HG03442 (cell line): ENCODE data around the gene E2F6.

Source experiments
- ATAC-seq: cut with Tn5 transposase; IDR thresholded peaks from one replicate; pipeline ENCODE4 v1.9.1; 2021; ENCODE audit warnings: mild to moderate bottlenecking, moderate library complexity; ENCODE audit not compliant: unreplicated experiment

Gene E2F6

DNA sequence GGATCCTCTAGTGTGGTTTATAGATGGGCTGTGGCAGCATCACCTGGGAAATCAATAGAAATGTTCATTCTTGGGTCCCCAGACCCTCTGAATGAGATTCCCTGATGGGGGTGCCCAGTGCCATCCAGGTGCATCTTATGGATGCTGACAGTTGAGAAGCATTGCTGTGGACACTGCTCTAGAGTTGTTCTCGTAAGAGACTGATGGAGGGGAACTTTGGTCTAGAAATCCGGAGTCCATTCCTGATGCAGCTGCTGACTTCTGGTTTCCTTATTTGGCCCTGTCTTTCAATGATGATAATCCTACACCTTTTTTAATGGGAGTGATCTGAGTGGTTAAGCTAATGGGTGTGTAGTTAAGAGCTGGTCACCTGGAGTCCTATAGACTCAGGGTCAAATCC is 28.3 kb upstream of the E2F6 start:
- ATAC-seq, result no peak

DNA sequence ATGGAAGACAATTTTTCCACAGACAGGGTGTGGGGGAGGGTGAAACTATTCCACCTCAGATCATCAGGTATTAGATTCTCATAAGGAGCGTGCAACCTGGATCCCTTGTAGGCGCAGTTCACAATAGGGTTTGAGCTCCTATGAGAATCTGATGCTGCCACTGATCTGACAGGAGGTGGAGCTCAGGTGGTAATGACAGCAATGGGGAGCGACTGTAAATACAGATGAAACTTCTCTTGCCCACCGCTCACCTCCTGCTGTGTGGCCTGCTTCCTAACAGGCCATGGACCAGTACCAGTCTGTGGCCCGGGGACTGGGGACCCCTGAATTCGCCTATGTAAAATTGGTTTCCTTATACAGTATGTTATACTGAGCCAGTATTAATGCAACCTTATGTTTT is 27.3 kb upstream of the E2F6 start:
- no peak for ATAC-seq

DNA sequence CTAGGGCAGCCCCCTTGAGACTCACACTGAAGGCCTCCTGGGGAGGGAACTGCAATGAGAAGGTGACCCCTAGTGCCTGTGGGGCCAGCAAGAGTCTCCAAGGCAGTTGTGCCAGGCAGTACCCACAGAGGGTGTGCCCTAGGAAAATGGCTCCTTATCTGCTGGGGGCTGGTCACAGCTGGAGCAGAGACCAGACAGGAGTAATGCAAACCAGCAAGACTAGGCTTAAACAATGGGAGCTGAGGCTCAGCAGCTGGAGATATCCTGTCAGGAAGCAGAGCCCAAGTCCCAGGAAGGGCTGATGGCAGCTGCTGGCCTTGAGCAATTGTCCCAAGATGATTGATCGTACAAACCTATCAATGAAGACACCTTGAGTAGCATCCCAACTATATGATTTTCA is 26.8 kb upstream of the E2F6 start:
- no peak for ATAC-seq

DNA sequence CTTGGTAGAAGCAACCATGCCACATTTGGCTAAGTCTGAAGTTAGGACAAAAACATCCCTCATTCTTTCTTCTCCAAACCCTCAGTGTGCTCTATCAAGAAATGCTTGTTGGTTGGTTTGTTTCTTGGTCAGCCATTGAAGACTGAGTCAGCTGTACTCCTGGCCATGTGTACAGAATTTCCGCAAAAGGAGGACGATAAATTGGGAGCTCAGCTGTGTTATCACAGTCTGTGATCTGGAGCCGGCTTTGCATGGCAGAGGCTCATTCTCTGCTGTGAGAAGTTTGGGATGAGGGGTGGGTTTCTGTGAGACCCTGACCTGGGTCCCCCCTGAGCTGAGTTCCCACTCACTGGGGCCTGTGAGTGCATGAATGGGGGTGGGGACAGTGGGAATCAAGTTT is 26.3 kb upstream of the E2F6 start:
- no peak for ATAC-seq

DNA sequence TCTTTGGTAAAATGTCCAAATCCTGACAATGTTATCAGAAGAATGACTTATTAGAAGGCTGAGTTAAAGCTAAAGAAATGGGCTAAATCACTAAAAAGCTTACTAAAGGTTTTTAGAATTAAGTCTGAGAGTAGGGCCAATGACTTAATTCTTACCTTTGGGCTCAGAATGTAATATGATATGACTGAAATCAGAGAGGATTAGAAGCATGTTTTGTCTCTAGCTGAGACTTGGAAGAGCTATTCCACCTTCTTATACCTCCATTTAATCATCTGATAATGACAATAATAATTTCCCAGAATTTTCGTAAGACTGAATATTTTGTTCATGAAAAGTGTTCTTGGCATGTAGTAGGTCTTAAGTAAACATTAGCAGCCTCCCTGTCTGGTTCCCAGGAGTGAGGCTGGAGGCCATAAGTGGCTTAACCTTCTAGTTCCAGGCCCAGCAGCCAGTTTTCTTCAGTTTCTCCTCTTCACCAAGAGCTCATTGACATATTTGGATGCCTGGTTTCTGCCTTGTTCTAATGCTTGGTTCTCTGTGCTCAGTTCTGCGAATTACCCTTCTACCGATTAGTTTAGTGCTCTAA is 25.5 kb upstream of the E2F6 start:
- ATAC-seq, result no peak

DNA sequence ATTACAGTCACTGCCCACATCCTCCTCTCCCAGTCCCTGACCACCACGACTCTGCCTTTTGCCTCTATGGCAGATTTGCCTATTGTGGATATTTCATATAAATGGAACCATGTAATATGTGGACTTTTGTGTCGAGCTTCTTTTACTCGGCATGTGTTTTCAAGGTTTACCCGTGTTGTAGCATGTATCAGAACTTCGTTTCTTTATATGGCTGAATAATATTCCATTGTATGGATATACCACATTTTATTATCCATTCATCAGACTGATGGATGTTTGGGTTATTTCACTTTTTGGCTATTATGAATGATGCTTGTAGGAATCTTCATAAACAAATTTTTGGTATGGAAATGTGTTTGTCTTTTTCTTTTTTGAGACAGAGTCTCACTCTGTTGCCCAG is 24.2 kb upstream of the E2F6 start:
- no peak for ATAC-seq

DNA sequence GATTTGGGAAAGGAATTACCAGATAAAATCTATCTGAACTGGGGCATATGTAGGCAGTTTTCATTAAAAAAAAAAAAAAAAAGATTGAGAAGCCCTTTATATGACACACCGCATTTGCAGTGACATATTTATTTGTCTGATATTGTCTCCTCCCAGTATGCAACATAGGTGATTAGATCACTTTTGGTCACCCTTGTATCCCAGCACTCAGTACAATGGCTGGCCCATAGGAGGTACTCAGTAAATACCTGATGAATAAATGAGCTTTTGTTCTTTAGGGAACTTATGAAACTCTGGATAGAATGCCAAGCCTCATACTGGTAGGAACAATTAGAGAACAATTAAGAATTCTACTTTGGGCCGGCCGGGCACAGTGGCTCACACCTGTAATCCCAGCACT is 22.8 kb upstream of the E2F6 start:
- no peak for ATAC-seq

DNA sequence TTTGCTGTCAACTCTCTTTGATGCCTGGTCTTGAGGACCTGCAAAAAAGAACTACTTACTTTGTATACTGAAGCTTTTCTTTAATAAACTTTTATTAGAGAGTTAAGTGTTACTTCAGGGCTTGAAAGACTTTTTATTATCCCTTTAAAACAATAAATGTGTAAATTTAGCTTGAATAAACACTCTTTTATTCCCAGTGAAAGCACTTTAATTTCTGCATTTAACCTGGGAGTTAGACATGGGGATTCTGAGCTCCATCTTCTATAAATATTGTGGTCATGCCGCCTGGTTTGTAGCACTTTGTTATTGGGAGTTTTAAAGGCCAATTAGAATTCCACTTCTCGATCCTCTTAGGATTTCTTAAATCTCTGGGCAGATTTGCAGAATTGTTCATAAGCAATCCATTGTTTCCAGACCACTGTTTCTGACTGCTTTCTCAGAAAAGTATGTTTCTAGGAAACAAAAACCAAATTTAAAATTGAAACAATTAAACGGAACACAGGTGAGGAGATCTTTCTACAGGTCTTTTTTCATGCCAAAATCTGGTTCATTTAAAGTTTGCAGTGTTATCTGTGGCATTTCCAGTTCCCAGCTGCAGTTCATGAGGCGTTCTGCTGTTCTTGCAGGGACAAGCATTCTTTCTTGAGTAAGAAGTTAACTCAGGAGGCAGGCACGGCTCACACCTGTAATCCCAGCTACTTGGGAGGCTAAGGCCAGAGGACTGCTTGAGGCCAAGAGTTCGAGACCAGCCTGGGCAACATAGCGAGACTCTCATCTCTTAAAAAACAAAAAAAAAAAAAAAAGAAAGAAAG is 18.1 kb upstream of the E2F6 start:
- ATAC-seq, result no peak

DNA sequence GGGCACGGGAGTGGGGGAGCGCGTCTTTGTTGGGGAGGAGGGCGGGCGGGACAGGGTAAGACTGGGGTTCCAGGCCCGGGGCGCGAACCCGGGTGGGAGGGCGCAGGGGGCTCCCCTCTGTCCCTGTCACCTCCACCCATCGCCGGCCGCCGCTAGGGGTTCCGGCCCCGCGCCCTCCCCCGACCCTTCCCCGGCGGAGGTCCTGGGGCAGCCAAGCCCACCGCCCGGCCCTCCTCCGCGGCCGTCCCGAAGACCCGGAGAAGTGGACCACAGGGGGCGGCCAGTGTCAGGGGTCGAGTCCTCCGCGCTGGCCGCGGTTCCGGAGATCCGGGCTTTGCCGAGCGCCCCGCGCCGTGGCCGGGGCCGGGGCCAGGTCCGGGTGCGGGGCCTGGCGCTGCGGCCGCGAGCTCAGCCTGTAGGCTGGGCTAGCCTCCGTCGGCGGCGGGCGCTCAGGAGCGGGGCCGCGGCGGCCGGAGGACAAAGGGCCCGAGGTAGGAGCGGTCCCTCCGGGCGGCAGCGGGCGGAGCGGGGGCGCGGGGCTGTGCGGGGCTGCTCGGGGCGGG is 16.6 kb upstream of the E2F6 start:
- no peak for ATAC-seq

DNA sequence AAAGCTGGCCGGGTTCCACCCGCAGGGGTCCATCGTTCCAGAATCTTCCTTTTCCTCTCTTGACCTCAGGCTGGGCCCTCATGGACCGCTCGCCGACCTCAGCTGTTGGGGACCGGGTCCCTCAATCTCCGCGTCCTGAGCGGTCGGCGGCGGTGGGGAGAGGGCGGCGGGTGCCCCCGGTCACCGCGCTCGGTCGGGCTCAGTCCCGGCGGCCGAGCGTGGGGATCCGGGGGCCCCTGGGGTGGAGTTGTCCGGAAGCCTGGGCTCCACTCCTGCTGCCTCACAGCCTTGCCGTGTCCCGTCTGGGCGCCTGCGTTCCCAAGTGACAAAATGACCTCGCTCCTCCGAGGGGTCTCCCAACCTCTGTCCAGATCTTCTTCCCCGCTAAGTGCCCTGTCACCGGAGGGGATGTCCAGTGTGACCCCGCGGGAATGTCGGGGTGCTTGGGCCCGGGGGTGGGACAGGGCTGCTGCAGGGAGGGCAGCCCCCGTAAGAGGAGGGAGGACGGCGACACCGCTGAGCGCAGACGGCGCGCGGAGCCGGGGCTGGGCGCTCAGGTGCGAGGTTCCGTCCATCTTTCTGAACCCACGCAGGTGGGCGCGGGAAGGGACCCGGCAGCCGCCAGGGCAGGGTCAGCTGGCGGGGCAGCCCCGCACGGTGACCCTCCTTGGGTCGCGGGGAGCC is 16.0 kb upstream of the E2F6 start:
- no peak for ATAC-seq

DNA sequence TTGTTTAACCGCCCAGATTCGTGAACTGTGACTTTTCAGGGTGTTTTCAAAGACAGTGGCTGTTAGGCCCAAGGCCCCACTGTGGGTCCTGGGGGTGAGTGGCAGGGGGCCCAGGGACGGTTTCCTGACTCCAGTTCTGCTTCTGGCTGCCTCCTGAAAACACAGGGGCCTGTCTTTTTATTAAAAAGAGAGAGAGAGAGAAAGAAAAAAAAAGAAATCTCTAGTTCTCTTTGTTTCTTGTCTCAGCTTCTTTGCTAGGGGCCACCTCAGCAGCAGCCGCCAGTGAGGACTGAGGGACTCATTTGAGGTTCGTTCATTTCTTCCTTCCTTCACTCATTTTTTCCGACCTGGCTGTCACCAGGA is 15.4 kb upstream of the E2F6 start:
- ATAC-seq, result no peak

DNA sequence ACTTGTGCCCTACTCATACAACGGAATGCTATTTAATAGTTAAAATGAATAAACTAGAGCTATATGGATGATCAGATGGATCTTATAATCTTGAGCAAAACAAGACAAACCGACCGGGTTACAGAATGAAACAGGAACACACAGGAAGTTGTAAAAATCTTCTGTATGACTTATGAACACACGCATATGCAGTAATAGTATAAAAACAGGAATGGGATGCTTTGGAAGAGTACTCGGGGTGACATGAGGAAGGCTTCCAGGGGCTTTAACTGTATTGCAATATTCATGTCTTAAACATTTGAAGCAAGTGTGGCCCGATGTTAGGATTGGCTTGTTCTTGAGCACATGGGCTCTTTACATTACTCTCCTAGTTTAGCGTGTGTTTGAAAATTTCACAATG is 14.9 kb upstream of the E2F6 start:
- ATAC-seq, result no peak

DNA sequence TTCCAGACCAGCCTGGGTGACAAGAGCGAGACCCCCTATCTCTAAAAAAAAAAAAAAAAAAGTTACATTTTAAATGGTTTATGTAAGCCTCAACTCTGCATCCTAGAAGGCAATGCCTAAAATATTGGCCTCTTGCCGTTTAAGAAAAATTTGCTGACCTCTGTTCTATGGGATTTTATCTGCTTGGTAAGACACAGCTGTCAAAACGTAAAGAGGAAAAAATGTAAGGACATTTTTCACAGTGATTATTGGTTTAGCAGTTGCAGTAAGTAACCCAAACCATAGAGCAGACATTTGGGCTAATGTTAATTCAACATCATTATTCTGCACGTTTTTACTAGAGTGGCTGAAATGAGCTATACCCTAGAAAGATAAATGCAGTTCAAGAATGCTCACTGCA is 14.4 kb upstream of the E2F6 start:
- ATAC-seq, result no peak

DNA sequence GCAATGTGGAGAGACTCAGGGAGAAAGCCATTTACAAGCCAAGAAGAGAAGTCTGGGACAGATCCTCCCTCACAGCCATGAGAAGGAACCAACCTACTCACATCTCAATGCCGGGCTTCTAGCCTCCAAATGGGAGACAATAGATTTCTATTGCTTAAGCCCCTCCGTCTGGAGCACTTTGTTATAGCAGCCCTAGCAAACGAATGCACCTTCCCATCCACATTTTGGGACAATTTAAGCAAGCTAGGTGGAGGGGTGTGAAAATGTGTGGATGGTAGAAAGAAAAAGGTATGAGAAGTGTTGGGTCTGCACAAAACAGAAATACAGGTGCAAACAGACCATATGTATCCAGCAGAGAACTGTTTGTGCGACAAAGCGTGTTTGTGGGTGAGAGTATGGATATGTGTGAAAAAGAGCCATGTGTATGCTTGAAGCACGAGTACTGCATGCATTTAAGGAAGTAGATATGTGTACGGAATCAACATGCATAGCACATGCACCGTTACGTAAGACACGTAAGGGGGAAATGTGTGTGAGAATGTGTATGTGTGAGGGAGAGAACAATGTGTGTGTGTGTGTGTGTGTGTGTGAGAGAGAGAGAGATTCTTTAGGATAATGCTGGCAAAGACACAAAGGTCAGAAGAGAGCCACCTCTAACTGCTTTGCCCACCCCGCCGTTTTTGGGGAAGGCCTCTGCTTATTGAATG is 13.1 kb upstream of the E2F6 start:
- no peak for ATAC-seq

DNA sequence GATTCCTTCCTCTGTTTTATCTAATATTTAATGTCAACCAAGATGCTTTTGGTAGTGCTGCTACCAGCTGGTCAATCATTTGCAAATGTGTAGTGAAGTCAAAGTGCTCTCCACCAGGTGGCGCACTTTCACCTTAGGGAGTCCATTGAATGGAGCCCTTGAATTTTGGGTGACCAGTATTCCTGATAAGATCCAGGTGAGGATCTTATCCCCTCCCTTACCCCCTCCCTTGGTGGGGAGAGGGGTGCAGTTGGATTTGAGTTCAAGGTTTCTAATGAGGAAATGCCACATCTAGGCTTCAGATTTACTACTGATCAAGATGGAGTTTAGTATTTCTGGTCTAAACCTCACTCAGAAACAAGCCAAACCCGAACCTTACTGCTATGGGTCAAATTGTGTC is 12.0 kb upstream of the E2F6 start:
- peak; percentile 74 for ATAC-seq

DNA sequence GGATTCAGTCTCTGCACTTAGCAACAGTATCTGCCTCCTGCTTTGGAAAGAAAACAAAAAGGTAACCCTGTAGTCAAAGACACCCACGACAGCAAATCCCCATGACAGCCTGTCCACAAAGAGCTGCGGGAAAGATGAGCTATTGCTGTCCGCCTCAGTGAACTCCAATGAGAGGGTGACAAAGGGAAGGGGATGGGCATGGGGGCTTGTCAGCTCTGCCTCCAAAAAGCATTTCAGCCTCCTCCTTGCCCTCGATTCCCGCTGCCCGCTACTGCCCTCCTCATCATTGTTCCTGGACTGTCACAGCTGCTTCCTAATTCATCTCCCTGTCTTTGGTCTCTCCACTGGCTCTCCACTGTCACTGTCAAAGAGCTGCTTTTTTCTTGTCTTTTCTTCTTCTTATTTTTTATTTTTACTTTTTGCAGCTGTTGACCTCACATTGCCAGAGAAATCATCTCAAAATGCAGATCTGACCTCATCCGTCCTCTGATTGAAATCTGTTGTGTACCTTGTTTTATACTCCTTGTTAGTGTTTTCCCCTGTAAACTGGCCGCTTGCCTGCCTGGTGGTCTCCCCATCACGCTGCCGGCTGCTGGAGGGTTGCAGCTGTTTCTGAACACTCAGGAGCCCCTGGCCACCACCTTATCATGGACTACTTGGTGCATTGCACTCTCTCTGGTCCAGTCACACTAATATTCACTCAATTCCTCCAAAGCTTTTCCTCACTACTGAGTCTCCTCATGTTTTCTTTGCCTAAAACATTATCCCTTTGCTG is 7.9 kb upstream of the E2F6 start:
- no peak for ATAC-seq

DNA sequence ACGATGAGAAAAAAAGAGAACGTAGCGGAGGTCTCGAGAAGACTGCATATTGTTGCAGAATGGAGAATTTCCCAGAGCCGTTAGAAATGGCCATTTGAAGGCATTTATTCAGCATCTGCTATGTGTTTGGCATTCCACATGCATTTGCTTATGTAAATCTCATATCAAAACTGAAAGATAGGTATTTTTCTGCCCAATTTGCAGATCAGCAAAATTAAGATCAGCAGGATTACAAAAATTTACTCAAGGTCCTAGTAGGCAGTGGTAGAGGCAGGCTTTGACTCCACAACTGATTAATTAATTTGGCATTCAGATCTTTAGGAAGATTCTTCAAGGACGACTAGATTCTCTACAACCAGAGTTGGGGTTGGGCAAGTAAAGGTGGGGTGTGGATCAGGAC is 1.8 kb upstream of the E2F6 start:
- no peak for ATAC-seq

DNA sequence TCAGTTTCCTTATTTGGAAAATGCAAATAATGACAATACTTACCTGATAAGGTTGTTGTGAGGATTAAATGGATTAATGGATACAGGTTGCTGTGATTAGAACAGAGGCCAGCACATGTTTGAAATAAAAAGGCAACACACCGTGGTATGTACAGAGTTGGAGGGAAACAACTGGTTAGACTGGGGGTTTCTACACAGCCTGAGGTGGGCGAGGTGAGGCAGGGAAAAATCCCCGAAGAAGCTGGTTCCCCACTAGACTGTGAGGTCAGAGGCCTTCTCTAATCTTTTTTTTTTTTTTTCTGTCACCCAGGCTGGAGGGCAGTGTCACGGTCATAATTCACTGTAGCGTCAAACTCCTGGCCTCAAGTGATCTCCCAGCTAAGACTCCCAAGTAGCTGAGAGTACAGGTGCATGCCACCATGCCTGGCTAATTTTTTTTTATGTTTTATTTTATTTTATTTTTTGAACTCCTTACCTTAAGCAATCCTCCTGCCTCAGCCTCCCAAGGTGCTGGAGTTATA is 1.2 kb upstream of the E2F6 start:
- ATAC-seq, result no peak

DNA sequence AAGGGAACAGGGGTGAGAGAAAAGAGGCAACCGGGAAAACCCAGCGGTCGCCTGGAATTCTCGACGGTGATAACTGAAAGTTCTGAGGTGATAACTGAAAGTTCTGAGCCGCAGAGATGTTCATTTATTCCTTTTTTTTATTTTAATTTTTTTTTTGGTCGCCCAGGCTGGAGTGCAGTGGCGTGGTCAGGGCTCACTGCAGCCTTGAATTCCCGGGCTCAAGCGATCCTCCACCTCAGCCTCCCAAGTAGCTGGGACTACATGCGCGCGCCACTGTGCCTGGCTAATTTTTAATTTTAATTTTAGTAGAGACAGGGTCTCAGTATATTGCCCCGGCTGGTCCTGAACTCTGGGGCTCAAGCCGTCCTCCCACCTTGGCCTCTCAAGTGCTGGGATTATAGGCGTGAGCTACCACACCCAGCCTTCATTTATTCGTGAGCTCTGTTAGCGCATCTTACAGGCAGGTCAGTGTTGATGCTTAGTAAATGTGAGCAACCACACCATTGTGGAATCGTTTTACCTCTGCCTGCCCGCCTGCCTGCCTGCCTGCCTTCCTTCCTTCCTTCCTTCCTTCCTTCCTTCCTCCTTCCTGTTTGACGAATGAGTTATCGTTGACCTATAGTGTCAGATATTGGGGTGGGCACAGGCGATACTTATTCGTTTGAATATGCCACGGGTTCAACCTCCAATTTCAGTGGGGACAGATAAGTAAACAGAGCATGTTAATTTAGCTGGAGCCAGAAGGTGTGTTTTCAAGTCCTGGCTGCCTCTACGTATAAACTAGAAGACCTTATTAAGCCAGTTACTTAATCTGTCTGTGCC is 557 bp upstream of the E2F6 start:
- peak; percentile 37 for ATAC-seq

DNA sequence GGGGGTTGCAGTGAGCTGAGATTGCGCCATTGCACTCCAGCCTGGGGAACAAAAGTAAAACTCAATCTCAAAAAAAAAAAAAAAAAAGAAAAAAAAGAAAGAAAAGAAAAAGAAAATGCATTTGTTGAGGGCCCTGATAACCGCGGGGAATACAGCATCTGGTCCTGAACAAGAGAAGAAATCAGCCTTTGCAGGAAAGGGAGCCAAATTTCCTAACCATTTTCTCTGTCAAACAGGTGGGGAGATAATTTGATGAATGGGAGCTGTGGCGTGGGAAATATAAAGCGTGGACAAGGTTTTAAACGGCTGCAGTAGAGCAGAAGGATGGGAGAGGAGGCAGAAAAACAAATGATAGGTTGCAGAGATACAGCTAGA is 864 bp downstream of the E2F6 start:
- ATAC-seq, result no peak
